ENCODE results near the gene MMP8. TPM values are rescaled to one million over a fixed set of nuclear protein-coding genes. Genes with fewer than 3 reads are reported as not detected.

Gene MMP8
- total RNA-seq, 1 experiment from 2014 or later = not detected

DNA sequence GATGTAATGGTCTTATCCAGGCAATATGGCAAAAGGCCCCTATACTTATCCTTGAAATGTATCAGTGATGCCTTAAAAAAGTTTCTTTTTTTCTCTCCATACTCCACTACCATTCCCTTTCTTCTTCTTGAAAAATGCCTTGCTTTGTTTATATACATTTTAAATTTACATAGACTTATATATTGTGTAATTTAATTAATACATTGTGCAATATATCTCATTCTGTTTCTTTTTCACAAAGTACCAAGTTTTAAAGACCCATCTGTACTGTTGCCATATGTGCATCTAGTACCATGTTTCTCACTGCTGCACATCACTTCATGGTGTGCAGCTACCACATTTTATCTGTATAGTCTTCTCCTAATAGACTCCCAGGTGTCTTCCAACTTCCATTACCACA lies 7.5 kb downstream of the MMP8 start:
- no peak overlapping the region for H2AFZ ChIP-seq
- no peak overlapping the region for H3K27ac ChIP-seq
- no peak for DNase-seq
- H3K9me3 ChIP-seq (ENCODE audit: insufficient read depth, low read depth) = no peaks in the 10 kb centered on the region; the same call in 1 of the 2 replicates
- no peak overlapping the region for H3K4me3 ChIP-seq
- no peaks in the 10 kb centered on the region for H3K79me2 ChIP-seq (ENCODE audit: low read depth)
- H3K4me2 ChIP-seq = no peak overlapping the region
- no peaks in the 10 kb centered on the region for H3K27me3 ChIP-seq (ENCODE audit: insufficient read depth, low read depth)
- CTCF ChIA-PET = no interaction called here
- intact Hi-C loops (cut with micrococcal nuclease; ENCODE audit: unreplicated experiment) = no loop called here
- TF ChIP-seq EZH2 (IDR thresholded peaks at IDR 0.05; ENCODE audit: low read depth) = no peak
- TF ChIP-seq, protein P1, sequence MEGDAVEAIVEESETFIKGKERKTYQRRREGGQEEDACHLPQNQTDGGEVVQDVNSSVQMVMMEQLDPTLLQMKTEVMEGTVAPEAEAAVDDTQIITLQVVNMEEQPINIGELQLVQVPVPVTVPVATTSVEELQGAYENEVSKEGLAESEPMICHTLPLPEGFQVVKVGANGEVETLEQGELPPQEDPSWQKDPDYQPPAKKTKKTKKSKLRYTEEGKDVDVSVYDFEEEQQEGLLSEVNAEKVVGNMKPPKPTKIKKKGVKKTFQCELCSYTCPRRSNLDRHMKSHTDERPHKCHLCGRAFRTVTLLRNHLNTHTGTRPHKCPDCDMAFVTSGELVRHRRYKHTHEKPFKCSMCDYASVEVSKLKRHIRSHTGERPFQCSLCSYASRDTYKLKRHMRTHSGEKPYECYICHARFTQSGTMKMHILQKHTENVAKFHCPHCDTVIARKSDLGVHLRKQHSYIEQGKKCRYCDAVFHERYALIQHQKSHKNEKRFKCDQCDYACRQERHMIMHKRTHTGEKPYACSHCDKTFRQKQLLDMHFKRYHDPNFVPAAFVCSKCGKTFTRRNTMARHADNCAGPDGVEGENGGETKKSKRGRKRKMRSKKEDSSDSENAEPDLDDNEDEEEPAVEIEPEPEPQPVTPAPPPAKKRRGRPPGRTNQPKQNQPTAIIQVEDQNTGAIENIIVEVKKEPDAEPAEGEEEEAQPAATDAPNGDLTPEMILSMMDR (conservative IDR thresholded peaks at IDR 0.05) = no peak
- H4K20me1 ChIP-seq (ENCODE audit: insufficient read depth) = no peaks in the 10 kb centered on the region
- no peaks in the 10 kb centered on the region for H3K9me2 ChIP-seq (ENCODE audit: insufficient read depth)
- POLR2A ChIA-PET (ENCODE audit: unreplicated experiment) = no interaction called here
- no peaks in the 10 kb centered on the region for H3F3A ChIP-seq (ENCODE audit: insufficient read depth, low read depth)
- BruUV-seq (replicated peaks) = no TSS peak
- H3K4me1 ChIP-seq (replicated peaks; ENCODE audit: insufficient read depth) = no peaks in the 10 kb centered on the region
- H3K36me3 ChIP-seq (ENCODE audit: low read depth) = no peaks in the 10 kb centered on the region

DNA sequence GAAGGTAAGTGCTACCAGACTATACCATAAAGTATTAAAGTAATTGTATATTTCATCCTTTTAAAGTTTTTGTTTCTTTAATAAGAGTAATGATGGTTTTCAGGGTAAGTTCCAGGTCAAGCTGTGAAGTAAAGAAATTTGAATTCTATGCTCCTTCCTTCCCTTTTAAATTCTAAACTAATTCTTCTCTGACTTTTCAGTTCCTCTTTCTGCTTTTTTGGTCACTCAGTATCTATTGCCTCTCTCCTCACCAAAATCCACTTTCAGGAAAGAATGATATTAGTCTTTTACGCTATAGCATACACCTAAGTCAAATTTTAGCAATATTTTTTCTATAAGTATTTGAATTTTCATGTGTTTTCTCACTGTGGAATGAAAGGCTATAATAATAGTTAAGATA lies 8.2 kb downstream of the MMP8 start:
- Histone ChIP-seq H3K4me3 (no peak overlapping the region), H3F3A (ENCODE audit: insufficient read depth, low read depth) (no peaks in the 10 kb centered on the region), H4K20me1 (ENCODE audit: insufficient read depth) (no peaks in the 10 kb centered on the region), H3K36me3 (ENCODE audit: low read depth) (no peaks in the 10 kb centered on the region), H3K9me2 (ENCODE audit: insufficient read depth) (no peaks in the 10 kb centered on the region), H3K9me3 (ENCODE audit: insufficient read depth, low read depth) (no peaks in the 10 kb centered on the region; the same call in 1 of the 2 replicates), H3K4me2 (no peak overlapping the region), H3K79me2 (ENCODE audit: low read depth) (no peaks in the 10 kb centered on the region), H2AFZ (no peak overlapping the region), H3K27ac (no peak overlapping the region), H3K27me3 (ENCODE audit: insufficient read depth, low read depth) (no peaks in the 10 kb centered on the region), H3K4me1 (replicated peaks; ENCODE audit: insufficient read depth) (no peaks in the 10 kb centered on the region)
- ChIA-PET CTCF (no interaction called here), POLR2A (ENCODE audit: unreplicated experiment) (no interaction called here)
- BruUV-seq (replicated peaks) = no TSS peak
- DNase-seq = no peak
- TF ChIP-seq, protein P1 (conservative IDR thresholded peaks at IDR 0.05) = no peak
- no peak for TF ChIP-seq EZH2 (IDR thresholded peaks at IDR 0.05; ENCODE audit: low read depth)
- intact Hi-C loops (cut with micrococcal nuclease; ENCODE audit: unreplicated experiment) = no loop called here

- Histone ChIP-seq H3F3A (ENCODE audit: insufficient read depth, low read depth) (no peaks in the 10 kb centered on the region), H2AFZ (no peak overlapping the region), H3K27me3 (ENCODE audit: insufficient read depth, low read depth) (no peaks in the 10 kb centered on the region), H3K4me1 (replicated peaks; ENCODE audit: insufficient read depth) (no peaks in the 10 kb centered on the region), H3K4me2 (no peak overlapping the region), H4K20me1 (ENCODE audit: insufficient read depth) (no peaks in the 10 kb centered on the region), H3K9me2 (ENCODE audit: insufficient read depth) (no peaks in the 10 kb centered on the region; the same call in 1 of the 2 replicates), H3K36me3 (ENCODE audit: low read depth) (no peaks in the 10 kb centered on the region), H3K9me3 (ENCODE audit: insufficient read depth, low read depth) (no peaks in the 10 kb centered on the region), H3K4me3 (no peak overlapping the region), H3K79me2 (ENCODE audit: low read depth) (no peaks in the 10 kb centered on the region), H3K27ac (no peak overlapping the region)
- TF ChIP-seq, protein P1 (conservative IDR thresholded peaks at IDR 0.05) = no peak
- no peak for TF ChIP-seq EZH2 (IDR thresholded peaks at IDR 0.05; ENCODE audit: low read depth)
- POLR2A ChIA-PET (ENCODE audit: unreplicated experiment) = no interaction called here
- BruUV-seq (replicated peaks) = no TSS peak
- DNase-seq = no peak
- intact Hi-C loops (cut with micrococcal nuclease; ENCODE audit: unreplicated experiment) = no loop called here
- CTCF ChIA-PET = no interaction called here
Measured at GRCh38 chr11:102712137-102712536, 12.6 kb downstream of the MMP8 start.
